MG63 (cell line): ENCODE results near the gene S100A1. TPM values are rescaled to one million over a fixed set of nuclear protein-coding genes. Genes with fewer than 3 reads are reported as not detected.

Experiments
- DNase-seq: peaks from one replicate; pipeline ENCODE4 v3.0.0-alpha.2; 2020
- H3K27me3 ChIP-seq: fragments of 250-450 bp; sonication (Bioruptor Pico); 2 replicates; pipeline ENCODE4 v1.5.1; 2020; ENCODE audit warnings: mild to moderate bottlenecking, moderate library complexity
- H3K36me3 ChIP-seq: fragments of 250-450 bp; sonication (Bioruptor Pico); 2 replicates; pipeline ENCODE4 v1.5.1; 2020; ENCODE audit warnings: mild to moderate bottlenecking, moderate library complexity
- H3K4me3 ChIP-seq: fragments of 250-450 bp; sonication (Bioruptor Pico); 2 replicates; pipeline ENCODE4 v1.5.1; 2020; ENCODE audit warnings: mild to moderate bottlenecking, moderate library complexity
- H3K9me3 ChIP-seq: fragments of 250-450 bp; sonication (Bioruptor Pico); 2 replicates; pipeline ENCODE4 v1.5.1; 2020; ENCODE audit warnings: mild to moderate bottlenecking, moderate library complexity
- total RNA-seq: library from RNA; depleted of rRNA; stranded (reverse); fragments of >200 nt; shearing (Covaris generic); gene quantifications from 2 replicates; pipeline ENCODE4 v1.2.3, GENCODE V29; 2014; ENCODE audit warnings: low replicate concordance

Gene S100A1
- total RNA-seq, 1 experiment from 2014 or later: 0.99 TPM

DNA sequence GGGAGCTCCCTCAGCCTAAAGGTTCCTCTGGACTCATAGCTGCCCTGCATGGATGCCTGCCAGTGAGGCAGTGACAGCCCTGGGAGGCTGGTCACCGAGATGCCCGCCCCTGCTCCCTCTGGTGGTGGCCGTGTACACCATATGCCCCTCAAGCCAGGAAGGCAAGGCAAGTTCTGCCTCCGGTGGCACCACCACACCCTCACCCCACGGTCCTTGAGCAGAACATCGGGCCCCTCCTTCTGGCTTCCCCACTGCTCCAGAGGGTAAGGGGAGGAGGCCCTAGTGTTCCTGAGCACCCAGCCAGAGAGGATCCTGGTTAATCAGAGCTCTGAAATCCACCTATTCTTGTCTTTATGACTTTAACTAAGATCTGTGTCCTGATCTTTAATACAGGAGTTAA, 10.6 kb upstream of the S100A1 start:
- peak; percentile 88 for DNase-seq
- H3K9me3 ChIP-seq: no peaks in the 10 kb centered on the region
- peaks cover 45% of the 10 kb centered on the region for H3K36me3 ChIP-seq
- no peak overlapping the region for H3K4me3 ChIP-seq
- H3K27me3 ChIP-seq: no peaks in the 10 kb centered on the region

DNA sequence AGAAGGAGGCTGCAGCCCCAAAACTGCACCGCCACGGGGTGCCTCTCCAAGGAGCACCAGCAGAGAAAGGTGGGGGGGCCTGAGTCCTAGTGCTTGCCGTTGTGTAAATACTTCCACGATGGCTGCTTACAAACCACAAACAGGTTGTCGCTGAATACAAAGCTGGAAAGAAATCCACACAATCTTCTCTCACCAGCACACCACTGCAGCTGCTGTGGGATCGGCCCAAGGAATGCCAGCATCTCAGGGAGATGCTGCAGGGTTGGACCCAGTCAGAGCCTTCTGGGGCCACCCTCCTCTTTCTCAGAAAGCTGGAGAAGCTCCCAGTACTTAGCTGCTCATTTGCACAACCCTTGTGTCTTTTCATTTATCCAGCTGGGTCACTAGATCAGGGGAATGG, 9.1 kb upstream of the S100A1 start:
- Histone ChIP-seq H3K36me3 (peaks cover 59% of the 10 kb centered on the region), H3K4me3 (no peak overlapping the region), H3K9me3 (no peaks in the 10 kb centered on the region), H3K27me3 (no peaks in the 10 kb centered on the region)
- DNase-seq: no peak

DNA sequence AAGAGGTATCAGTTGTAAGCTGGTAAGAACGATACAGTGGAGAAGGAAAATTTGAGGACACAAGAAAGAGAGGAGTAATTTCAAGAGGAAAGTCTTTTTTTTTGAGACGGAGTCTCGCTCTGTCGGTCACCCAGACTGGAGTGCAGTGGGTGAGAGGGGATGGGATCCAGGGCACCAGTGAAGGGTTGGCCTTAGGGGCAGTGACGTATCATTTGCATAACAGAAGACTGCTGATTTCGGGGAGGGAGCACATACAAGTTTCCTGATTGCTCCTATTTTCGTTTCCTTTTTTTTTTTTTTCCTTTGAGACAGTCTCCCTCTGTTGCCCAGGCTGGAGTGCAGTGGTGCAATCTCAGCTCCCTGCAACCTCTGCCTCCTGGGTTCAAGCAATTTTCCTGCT, 5.1 kb upstream of the S100A1 start:
- Histone ChIP-seq H3K27me3 (no peaks in the 10 kb centered on the region), H3K36me3 (peaks cover 74% of the 10 kb centered on the region), H3K4me3 (no peak overlapping the region), H3K9me3 (no peaks in the 10 kb centered on the region)
- DNase-seq: no peak

DNA sequence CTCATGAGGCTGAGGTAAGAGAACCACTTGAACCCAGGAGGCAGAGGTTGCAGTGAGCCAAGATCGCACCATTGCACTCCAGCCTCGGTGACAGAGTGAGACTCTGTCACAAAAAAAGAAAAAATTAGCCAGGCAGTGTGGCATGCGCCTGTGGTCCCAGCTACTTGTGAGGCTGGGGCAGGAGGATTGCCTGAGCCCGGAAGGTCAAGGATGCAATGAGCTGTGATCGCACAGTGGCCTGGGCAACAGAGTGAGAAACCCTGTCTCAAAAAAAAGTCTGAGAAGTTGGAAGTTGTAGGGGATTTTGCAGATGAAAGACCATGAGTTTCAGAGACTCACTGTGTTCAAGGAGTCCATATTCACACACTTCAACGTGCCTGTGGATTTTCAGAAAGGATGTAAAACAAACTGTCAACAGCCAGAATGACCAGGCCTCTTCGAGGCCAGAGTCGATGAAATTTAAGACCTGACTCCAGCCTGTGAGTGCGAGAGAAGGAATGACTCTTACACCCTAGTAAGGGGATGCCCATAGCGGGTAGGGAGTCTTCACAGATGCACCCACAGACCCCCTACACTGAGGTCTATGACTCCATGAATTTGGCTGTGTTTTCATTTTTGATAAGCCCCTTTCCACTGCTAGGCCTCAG, 3.1 kb upstream of the S100A1 start:
- Histone ChIP-seq H3K9me3 (no peaks in the 10 kb centered on the region), H3K4me3 (no peak overlapping the region), H3K36me3 (peaks cover 56% of the 10 kb centered on the region), H3K27me3 (no peaks in the 10 kb centered on the region)
- no peak for DNase-seq

DNA sequence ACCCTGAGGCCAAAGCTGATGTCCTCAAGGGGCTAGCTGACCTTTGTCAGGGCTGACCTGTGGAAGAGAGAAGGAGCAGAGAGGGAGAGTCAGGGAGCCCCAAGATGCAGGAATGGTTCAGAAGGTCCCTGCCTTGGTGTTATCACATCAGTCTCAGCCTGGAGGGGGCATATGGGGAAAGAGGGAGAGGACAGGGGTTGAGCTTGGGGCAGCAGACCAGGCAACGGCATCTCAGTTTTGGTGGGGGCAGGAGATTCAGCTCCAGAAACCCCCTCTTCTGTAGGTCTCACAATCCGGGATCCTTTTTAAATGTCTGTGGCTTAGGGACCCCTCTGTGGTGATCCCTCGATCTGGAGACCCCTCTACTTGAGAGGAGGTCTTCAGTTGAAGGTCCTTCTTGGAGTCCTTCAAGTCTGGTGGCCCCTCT, 1.7 kb upstream of the S100A1 start:
- Histone ChIP-seq H3K27me3 (no peaks in the 10 kb centered on the region), H3K9me3 (no peaks in the 10 kb centered on the region), H3K4me3 (peak overlapping the region; percentile 56), H3K36me3 (peaks cover 45% of the 10 kb centered on the region)
- no peak for DNase-seq

DNA sequence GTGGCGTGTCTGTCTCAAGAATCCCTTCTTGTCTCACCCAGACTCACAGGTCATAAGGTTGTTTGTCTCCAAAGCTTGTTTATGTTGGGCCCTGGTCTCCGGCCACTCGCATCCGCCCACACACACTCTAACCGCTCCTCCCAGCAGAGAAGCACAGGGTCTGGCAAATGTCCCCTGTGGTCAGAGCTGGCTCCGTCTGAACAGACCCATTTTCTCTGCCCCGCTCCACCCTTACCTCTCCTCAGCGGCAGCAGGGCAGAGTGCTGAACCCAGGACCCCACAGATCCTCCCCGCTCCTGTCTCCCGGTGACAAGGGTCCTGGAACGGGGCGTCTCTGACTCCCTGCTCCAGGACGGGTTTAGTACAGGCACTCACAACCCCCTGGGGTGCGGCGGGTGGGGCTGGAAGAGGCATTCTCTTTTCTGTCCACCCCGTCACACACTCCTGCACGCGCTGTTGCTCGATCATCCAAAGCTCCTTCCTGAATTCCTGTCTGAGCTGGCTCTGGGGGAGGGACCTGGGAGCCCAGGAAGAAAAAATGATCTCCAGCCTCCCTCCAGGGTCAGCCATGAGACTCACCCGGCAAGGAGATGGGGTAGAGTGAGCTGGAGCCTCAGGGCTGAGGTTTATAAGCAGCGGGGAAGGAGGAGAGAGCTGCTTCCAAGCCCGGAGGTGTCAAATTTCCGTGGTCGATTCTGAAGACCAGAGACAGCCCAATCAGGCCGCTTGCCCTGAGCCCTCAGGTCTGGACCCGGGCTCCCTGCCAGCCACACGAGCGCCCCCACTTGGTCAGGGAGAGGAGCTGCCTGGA, 1.1 kb upstream of the S100A1 start, which contains the start of gene S100A13:
TSS of gene S100A13 (minus strand) at position 602 of the 811 bp plus-strand sequence. CDS start 1,033 bp downstream, outside the sequence.
- Histone ChIP-seq H3K9me3 (no peaks in the 10 kb centered on the region), H3K4me3 (peak within 1 kb of the TSS; percentile 56), H3K27me3 (no peaks in the 10 kb centered on the region), H3K36me3 (peaks cover 41% of the 10 kb centered on the region)
- DNase-seq: peak; percentile 96

DNA sequence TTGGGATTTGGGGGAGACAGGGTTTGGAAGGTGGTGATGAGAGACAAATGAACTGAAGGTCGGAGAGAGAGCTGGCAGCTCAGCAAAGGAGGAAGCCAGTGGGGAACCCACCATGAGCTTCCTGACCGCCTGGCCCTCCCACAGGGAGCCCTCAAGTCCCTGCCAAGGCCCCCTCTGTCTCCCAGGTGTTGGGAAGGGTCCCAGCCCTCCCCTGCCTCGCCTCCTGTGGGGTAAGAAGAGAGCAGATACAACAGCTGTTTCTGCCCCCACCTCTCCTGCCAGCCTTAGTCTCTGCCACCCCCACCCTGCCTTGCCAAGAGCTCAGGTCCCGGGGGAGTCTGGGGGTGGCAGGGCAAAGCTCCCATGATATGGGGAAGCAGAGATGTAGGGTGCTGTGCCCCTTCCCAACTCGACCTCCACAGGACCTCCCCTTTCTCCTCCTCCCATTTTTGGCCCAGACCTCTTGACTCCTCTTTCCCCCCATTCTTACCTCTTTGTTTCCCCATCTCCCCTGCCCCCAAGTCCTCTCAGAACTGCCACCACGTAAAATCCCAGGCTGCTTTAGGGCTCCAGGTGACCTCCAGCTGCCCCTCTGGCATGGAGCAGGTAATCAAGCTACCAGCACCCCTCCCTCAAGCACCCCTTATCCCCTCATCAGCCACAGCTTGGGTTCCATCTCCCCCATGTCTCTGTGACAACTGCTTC, 556 bp downstream of the S100A1 start:
- Histone ChIP-seq H3K27me3 (no peaks in the 10 kb centered on the region), H3K9me3 (no peaks in the 10 kb centered on the region), H3K4me3 (no peak overlapping the region), H3K36me3 (peaks cover 26% of the 10 kb centered on the region)
- DNase-seq: no peak

DNA sequence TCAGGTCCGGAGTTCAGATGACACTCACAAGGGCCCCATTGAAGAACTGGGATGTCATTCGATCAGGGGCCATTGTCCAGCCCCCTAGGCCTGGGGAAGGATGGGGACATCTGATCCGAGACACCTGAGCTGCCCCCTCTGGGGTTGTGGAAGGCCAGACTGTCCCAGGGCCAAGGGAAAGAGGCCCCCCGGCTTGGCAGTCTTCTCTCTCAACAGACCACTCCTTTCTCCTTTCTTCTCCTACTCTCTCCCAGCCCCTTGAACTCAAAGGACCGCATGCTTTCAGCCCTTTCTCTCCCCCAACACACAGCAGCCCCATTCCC, 1.1 kb downstream of the S100A1 start:
- H3K36me3 ChIP-seq: peaks cover 23% of the 10 kb centered on the region
- no peak overlapping the region for H3K4me3 ChIP-seq
- H3K27me3 ChIP-seq: no peaks in the 10 kb centered on the region
- DNase-seq: no peak
- H3K9me3 ChIP-seq: no peaks in the 10 kb centered on the region

DNA sequence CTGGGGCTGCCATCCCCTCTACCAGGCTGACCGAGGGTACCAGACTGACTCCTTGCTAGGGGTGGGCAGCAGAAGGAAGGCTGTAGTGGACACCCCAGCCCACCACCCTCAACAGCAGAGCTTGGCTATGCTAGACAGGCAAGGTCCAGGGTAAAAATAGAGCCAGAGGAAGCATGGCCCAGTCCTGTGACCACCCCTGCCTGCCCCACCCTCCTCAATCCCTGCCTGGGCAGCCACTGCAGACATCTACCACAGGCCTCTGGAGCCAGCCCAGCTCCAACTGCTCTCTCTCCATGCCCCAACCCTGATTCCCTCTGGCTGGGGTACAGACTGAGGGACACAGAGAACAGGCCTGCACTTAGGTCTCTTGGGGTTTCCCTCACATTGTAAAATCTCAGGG, 1.7 kb downstream of the S100A1 start:
- Histone ChIP-seq H3K4me3 (no peak overlapping the region), H3K9me3 (no peaks in the 10 kb centered on the region), H3K27me3 (no peaks in the 10 kb centered on the region), H3K36me3 (peaks cover 19% of the 10 kb centered on the region)
- DNase-seq: no peak

DNA sequence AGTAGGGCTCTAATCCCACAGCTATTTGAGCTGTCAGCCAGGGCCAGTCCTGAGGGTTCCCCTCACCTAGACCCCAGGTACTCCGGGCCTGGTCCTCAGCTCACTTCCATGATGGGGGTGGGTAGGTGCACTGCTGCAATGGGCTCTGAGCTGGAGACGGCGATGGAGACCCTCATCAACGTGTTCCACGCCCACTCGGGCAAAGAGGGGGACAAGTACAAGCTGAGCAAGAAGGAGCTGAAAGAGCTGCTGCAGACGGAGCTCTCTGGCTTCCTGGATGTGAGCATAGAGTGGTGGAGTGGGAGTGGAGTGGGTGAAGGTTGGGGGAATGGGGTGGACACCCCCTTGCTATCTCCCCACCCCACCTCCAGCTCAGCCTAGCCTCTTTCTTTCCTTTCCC, 2.1 kb downstream of the S100A1 start:
- H3K4me3 ChIP-seq: no peak overlapping the region
- no peaks in the 10 kb centered on the region for H3K9me3 ChIP-seq
- H3K27me3 ChIP-seq: no peaks in the 10 kb centered on the region
- no peak for DNase-seq
- H3K36me3 ChIP-seq: peaks cover 19% of the 10 kb centered on the region

DNA sequence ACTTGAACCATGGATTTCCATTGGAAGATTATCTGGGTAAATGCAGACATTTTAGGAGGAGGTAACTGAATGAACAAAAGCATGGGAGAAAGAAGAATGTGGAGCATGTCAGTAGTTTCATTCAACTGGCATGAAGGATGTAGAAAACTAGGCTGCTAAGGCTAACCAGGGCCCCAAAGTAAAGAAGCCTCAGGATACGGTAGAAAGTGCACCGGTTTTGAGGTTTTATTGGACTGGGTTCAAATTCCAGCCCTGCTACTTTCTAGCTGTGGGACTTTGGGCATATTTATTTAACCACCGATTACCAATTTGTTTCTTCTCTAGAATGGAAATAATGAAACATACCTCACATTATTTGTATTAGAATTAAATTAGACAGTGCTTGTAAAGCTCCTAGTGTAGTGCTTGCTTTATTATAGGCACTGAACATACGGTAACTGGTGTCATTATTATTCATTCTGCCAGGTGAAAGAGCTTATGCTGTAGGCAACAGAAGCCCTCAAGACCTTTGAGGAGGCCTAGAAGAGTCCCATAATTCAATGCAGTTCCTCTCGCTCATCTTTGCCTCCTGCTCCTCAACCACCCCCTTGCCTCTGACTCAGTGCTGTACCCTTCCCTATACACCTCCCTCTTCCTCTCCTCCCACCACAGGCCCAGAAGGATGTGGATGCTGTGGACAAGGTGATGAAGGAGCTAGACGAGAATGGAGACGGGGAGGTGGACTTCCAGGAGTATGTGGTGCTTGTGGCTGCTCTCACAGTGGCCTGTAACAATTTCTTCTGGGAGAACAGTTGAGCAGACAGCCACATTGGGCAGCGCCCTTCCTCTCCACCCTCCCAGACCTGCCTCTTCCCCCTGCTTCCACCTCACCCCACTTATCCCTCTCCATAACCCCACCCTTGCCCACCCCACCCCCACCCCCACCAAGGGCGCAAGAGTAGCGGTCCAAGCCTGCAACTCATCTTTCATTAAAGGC, 3.1 kb downstream of the S100A1 start:
- peaks cover 19% of the 10 kb centered on the region for H3K36me3 ChIP-seq
- no peak overlapping the region for H3K4me3 ChIP-seq
- no peaks in the 10 kb centered on the region for H3K27me3 ChIP-seq
- H3K9me3 ChIP-seq: no peaks in the 10 kb centered on the region
- DNase-seq: no peak

DNA sequence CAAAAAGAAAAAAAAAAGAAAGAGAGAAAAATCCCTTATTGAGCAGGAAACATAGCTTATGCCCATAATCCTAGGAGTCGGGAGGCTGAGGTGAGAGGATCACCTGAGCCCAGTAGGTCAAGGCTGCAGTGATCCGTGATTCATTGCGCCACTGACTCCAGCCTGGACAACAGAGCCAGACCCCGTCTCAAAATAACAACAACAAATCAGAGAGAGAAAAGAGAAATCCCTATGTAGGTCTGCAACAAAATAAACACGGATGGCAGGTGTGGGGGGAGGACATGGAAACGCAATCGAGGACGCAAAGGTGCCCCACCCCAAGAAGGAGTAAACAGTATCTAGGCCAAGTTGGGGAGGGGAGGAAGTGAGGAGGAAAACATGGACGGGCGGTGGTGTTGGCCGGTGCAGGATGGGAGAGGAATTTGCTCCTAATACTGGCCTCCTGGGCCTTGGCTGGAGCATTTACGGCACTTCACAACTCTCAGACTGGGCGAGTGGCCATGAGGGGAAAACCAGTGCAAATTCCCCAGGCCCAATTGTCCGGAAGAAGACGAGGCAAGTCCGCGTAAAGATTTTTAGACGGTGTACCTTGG, 5.0 kb downstream of the S100A1 start:
- Histone ChIP-seq H3K4me3 (peak overlapping the region; percentile 99), H3K27me3 (no peaks in the 10 kb centered on the region), H3K36me3 (peaks cover 37% of the 10 kb centered on the region), H3K9me3 (no peaks in the 10 kb centered on the region)
- peak; percentile 80 for DNase-seq

DNA sequence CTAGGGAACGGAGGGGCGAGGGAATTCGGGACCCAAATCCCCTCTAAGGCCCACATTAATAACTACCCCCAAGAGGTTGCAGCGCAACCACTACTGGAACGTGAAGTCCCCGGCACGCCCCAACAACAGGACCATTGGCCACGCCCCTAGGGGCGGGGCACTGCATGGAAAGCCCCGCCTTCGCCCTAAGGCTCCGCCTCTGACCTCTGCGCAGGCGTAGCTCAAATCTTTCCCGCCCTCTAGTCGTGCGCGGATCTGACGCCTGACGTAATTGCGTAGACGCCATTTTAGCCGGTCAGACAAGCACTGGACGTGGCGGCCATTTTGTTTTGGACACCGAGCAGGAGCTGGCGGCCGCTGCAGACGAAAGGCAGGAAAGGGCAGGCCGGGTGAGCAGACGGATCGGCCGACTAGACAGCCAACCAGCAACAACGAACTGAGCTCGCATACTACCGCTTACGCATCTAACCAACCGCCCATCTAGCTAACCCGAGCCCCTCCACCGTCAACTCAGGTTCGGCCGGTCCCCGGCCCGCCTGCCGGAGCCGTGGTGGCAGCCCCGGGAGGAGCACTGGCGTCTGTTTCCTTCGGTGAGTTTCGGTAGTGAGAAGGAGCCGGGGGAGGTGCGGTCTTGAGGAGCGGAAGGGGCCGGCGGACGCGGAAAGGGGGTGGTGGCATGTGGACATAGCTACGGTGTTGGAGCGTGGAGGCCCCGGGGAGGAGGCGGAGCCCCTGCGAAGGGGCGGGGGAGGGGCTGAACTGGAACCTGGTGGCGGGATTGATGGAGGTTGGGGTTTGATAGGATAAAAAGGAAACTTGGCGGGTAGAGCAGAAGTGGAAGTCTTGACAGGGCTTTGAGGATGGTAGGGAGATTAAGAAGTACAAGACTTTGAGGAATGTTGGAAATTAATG, 5.8 kb downstream of the S100A1 start, which contains the start of gene CHTOP:
TSS of gene CHTOP (plus strand) at position 313 of the 912 bp plus-strand sequence. CDS start 2,523 bp downstream, outside the sequence.
- Histone ChIP-seq H3K4me3 (peak within 1 kb of the TSS; percentile 99), H3K9me3 (no peaks in the 10 kb centered on the region), H3K36me3 (peaks cover 45% of the 10 kb centered on the region), H3K27me3 (no peaks in the 10 kb centered on the region)
- DNase-seq: peak; percentile 97

DNA sequence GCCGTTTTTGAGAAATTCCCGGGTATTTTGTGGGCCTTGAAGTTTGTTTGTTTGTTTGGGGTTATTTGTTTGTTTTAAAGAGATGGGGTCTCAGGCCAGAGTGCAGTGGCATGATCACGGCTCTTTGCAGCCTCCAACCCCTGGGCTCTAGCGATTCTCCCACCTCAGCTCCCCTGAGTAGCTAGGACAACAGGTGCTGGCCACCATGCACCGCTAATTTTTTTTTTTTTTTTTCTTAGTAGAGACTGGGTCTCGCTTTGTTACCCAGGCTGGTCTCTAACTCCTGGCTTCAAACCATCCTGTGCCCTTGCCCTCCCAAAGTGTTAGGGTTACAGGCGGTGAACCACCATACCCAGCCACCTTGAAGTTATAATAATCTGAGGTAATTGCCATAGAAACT, 7.6 kb downstream of the S100A1 start:
- Histone ChIP-seq H3K27me3 (no peaks in the 10 kb centered on the region), H3K4me3 (peak overlapping the region; percentile 99), H3K9me3 (no peaks in the 10 kb centered on the region), H3K36me3 (peaks cover 63% of the 10 kb centered on the region)
- DNase-seq: no peak

DNA sequence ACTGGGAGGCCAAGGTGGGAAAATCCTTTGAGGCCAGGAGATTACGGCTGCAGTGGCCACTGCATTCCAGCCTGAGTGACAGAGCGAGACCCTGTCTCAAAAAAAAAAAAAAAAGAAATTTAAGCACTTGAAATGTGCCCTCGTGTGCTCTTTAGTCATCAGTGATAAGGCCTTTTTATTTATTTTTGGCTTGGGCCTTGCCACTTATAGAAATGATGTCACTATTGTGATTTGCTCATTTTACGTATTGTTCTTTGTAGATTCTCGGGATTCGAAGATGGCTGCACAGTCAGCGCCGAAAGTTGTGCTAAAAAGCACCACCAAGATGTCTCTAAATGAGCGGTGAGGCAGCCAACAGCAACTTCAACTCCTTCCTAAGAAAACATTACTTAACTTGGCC, 8.1 kb downstream of the S100A1 start:
- no peak overlapping the region for H3K4me3 ChIP-seq
- no peak for DNase-seq
- H3K9me3 ChIP-seq: no peaks in the 10 kb centered on the region
- H3K27me3 ChIP-seq: no peaks in the 10 kb centered on the region
- H3K36me3 ChIP-seq: peaks cover 68% of the 10 kb centered on the region
